Upper lobe of left lung (tissue), 6 donors: ENCODE measurements around the gene CNTNAP5. TPM values are rescaled to one million over a fixed set of nuclear protein-coding genes. Genes with fewer than 3 reads are reported as not detected.

ENCODE experiments used
- ATAC-seq, 2 donors: fragments of 200-7000 bp; cut with Tn5 transposase; one replicate each; pipeline ENCODE4 v1.9.1; 2022; ENCODE audit warnings: mild to moderate bottlenecking in 2 of 2, moderate library complexity in 2 of 2; ENCODE audit not compliant: low FRiP score in 2 of 2
- DNase-seq, 2 donors: peaks; one replicate each; pipeline ENCODE4 v3.0.0-alpha.2; 2019 to 2020
- H3K27ac ChIP-seq, 4 donors: fragments of 200-600 bp; sonication (generic); one replicate each; pipeline ENCODE4 v1.5.1; 2016 to 2019
- H3K27me3 ChIP-seq, 4 donors: fragments of 200-600 bp; sonication (generic); one replicate each; pipeline ENCODE4 v1.5.1; 2017 to 2019
- H3K36me3 ChIP-seq, 4 donors: fragments of 200-600 bp; sonication (generic); one replicate each; pipeline ENCODE4 v1.5.1; 2016 to 2019
- H3K4me1 ChIP-seq, 4 donors: fragments of 200-600 bp; sonication (generic); one replicate each; pipeline ENCODE4 v1.5.1; 2018 to 2019
- H3K4me3 ChIP-seq, 4 donors: fragments of 200-600 bp; sonication (generic); one replicate each; pipeline ENCODE4 v1.5.1; 2017 to 2019; ENCODE audit warnings: mild to moderate bottlenecking in 2 of 4, moderate library complexity in 1 of 4
- H3K9me3 ChIP-seq, 4 donors: fragments of 200-600 bp; sonication (generic); one replicate each; pipeline ENCODE4 v1.5.1; 2018 to 2019
- CTCF ChIP-seq, 6 experiments: fragments of 450-650 bp in 4 of 6; fragments of 200-600 bp in 2 of 6; sonication (generic) in 2 of 6; IDR thresholded peaks; one replicate each; pipeline ENCODE4 v1.5.1; 2016 to 2019; ENCODE audit warnings: antibody characterized with exemption in 6 of 6
- EP300 ChIP-seq, 4 donors: sonication (generic); formaldehyde crosslinking; IDR thresholded peaks; one replicate each; pipeline ENCODE4 v1.5.1; 2017; ENCODE audit warnings: antibody characterized with exemption in 4 of 4, control low read depth in 2 of 4
- POLR2A ChIP-seq, 4 donors: fragments of 450-650 bp; IDR thresholded peaks; one replicate each; pipeline ENCODE4 v1.5.1; 2016 to 2017; ENCODE audit warnings: antibody characterized with exemption in 4 of 4, mild to moderate bottlenecking in 2 of 4
- POLR2AphosphoS5 ChIP-seq, 2 donors: sonication (generic); formaldehyde crosslinking; IDR thresholded peaks; one replicate each; pipeline ENCODE4 v1.5.1; 2017; ENCODE audit warnings: antibody characterized with exemption in 2 of 2
- WGBS, 2 donors: methylation state at CpG; one replicate each; pipeline ENCODE4 v1.1.5; 2017 to 2018; 5-methylcytosine and 5-hydroxymethylcytosine counted together
- total RNA-seq, 6 donors: library from RNA; depleted of rRNA in 4 of 6; stranded (reverse); fragments of >200 nt in 4 of 6; gene quantifications; one replicate each; pipeline versions ENCODE4 v1.1.0 to v1.2.1, GENCODE V29; 2016 to 2021
- donor health status: DM: no; HTN: no; CAD: no; lungs with moderate emphysema.
- donor health status: DM: no; HTN: yes; CAD: no; lungs with severe emphysema.

The CNTNAP5 gene
- total RNA-seq, 6 donors from 2014 or later: not detected

- DNase-seq (no peak), ATAC-seq (no peak)
- Histone ChIP-seq H3K27me3 (no peaks in the 10 kb centered on the region), H3K27ac (no peak overlapping the region), H3K4me3 (no peak overlapping the region), H3K9me3 (no peaks in the 10 kb centered on the region), H3K4me1 (no peaks in the 10 kb centered on the region), H3K36me3 (no peaks in the 10 kb centered on the region)
- TF ChIP-seq POLR2AphosphoS5 (IDR thresholded peaks at IDR 0.05) (no peak), EP300 (IDR thresholded peaks at IDR 0.05) (no peak), CTCF (IDR thresholded peaks at IDR 0.05) (no peak), POLR2A (IDR thresholded peaks at IDR 0.05) (no peak)
- 62 to 77% methylated on average over 1 of the region's 1 CpG for WGBS, 2 donors
These were observed 730.3 kb downstream of the CNTNAP5 start for GRCh38 chr2:124755386-124755785.

DNA sequence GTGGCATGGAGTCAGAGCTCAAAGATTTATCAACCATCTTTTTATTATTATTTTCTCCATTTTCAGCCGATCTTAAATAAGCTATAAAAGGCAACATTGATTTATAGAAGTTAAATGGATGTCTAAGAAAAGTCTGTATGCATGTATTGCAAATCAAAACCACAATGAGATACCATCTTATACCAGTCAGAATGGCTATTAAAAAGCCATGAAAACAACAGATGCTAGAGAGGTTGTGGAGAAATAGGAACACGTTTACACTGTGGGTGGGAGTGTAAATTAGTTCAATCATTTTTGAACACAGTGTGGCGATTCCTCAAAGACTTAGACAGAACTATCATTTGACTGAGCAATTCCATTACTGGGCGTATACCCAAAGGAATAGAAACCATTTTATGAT is 731.0 kb downstream of the CNTNAP5 start:
- no peak overlapping the region for H3K27ac ChIP-seq
- WGBS, 2 donors: 81 to 84% methylated on average over 4 of the region's 4 CpGs
- ATAC-seq (no peak), DNase-seq (no peak)
- H3K36me3 ChIP-seq: no peaks in the 10 kb centered on the region
- H3K4me3 ChIP-seq: no peak overlapping the region
- no peak for TF ChIP-seq POLR2AphosphoS5 (IDR thresholded peaks at IDR 0.05)
- no peak for TF ChIP-seq POLR2A (IDR thresholded peaks at IDR 0.05)
- no peak for TF ChIP-seq EP300 (IDR thresholded peaks at IDR 0.05)
- TF ChIP-seq CTCF (IDR thresholded peaks at IDR 0.05): no peak
- H3K27me3 ChIP-seq: no peaks in the 10 kb centered on the region
- no peaks in the 10 kb centered on the region for H3K4me1 ChIP-seq
- no peaks in the 10 kb centered on the region for H3K9me3 ChIP-seq

DNA sequence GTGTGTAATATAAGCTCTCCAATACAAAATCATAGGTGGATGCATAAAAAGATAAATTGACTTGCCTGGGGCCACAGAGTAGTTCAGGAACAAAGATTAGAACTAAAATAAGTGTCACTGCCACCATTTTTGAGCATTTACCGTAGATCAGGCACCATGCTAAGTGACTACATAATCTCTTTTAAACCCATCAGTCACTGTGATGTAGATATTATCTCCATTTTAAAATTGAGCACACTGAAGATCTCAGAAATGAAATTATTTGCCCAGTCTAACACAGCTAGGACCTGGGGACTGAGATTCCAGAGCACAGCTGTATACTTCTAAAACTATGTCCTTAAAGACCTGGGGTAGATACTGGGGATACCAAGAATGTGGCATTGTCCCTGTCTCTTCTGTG is 737.3 kb downstream of the CNTNAP5 start:
- Histone ChIP-seq H3K27me3 (no peaks in the 10 kb centered on the region), H3K27ac (no peak overlapping the region), H3K4me1 (no peaks in the 10 kb centered on the region), H3K9me3 (no peaks in the 10 kb centered on the region), H3K4me3 (no peak overlapping the region), H3K36me3 (no peaks in the 10 kb centered on the region)
- ATAC-seq (no peak), DNase-seq (no peak)
- 85 to 86% methylated on average over 1 of the region's 1 CpG for WGBS, 2 donors
- no peak for TF ChIP-seq EP300 (IDR thresholded peaks at IDR 0.05)
- TF ChIP-seq CTCF (IDR thresholded peaks at IDR 0.05): no peak
- no peak for TF ChIP-seq POLR2AphosphoS5 (IDR thresholded peaks at IDR 0.05)
- TF ChIP-seq POLR2A (IDR thresholded peaks at IDR 0.05): no peak

GRCh38 chr2:124763611-124764010 is 738.5 kb downstream of the CNTNAP5 start:
- DNase-seq: no peak
- ATAC-seq: no peak
- H3K9me3 ChIP-seq: no peaks in the 10 kb centered on the region
- H3K27ac ChIP-seq: no peak overlapping the region
- no peaks in the 10 kb centered on the region for H3K4me1 ChIP-seq
- 84 to 89% methylated on average over 9 of the region's 9 CpGs for WGBS, 2 donors
- no peaks in the 10 kb centered on the region for H3K27me3 ChIP-seq
- H3K36me3 ChIP-seq: no peaks in the 10 kb centered on the region
- H3K4me3 ChIP-seq: no peak overlapping the region
- TF ChIP-seq POLR2A (IDR thresholded peaks at IDR 0.05) (no peak), POLR2AphosphoS5 (IDR thresholded peaks at IDR 0.05) (no peak), CTCF (IDR thresholded peaks at IDR 0.05) (no peak), EP300 (IDR thresholded peaks at IDR 0.05) (no peak)

DNA sequence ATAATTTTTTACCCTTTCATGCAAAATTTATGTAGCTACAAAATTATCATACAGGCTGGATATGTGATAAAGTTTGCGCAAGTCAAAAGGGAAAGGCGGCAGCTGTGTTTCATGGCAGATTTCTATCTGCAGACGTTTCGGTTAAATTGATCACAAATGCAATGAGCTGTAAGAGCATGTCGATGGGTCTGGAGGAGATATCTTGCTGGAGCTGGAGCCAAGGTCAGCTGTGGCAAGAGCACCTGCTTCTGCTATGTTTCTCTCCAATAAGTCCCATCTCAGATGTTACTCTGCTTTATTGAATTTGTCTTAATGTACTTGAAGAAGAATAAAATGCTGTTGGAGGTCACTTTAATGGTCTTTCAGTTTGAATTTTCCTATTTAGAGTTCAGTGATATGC is 749.7 kb downstream of the CNTNAP5 start:
- 80 to 85% methylated on average over 5 of the region's 5 CpGs for WGBS, 2 donors
- Histone ChIP-seq H3K4me3 (no peak overlapping the region), H3K36me3 (no peaks in the 10 kb centered on the region), H3K27me3 (no peaks in the 10 kb centered on the region), H3K9me3 (no peaks in the 10 kb centered on the region), H3K27ac (no peak overlapping the region), H3K4me1 (no peaks in the 10 kb centered on the region)
- no peak for ATAC-seq
- TF ChIP-seq POLR2AphosphoS5 (IDR thresholded peaks at IDR 0.05) (no peak), EP300 (IDR thresholded peaks at IDR 0.05) (no peak), POLR2A (IDR thresholded peaks at IDR 0.05) (no peak), CTCF (IDR thresholded peaks at IDR 0.05) (no peak)
- no peak for DNase-seq
